ENCODE measurements around the gene GPR107.
A peak's percentile ranks its signal among the peaks of the same experiment; 100 is the strongest.

The GPR107 gene

GRCh38 chr9:130054325-130054786 lies 650 bp downstream of the GPR107 start:
- DNase-seq (ENCODE audit: low read depth) = no peak

DNA sequence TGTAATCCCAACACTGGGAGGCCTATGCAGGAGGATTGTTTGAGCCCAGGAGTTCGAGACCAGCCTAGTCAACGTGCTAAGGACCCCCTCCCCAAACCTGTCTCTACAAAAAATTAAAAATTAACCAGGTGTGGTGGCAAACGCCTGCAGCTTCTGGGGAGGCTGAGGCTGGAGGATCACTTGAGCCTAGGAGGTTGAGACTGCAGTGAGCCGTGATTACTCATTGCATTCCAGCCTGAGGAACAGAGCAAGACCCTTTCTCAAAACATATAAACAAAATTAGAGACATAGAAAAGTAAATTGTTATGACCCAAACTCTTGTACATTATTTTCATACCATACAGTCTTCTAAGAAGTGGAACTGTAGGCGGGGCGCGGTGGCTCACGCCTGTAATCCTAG lies 1.1 kb downstream of the GPR107 start:
- DNase-seq (ENCODE audit: low read depth) = no peak

- no peak for DNase-seq (ENCODE audit: low read depth)
These were observed 4.4 kb downstream of the GPR107 start for GRCh38 chr9:130058154-130058553.

DNA sequence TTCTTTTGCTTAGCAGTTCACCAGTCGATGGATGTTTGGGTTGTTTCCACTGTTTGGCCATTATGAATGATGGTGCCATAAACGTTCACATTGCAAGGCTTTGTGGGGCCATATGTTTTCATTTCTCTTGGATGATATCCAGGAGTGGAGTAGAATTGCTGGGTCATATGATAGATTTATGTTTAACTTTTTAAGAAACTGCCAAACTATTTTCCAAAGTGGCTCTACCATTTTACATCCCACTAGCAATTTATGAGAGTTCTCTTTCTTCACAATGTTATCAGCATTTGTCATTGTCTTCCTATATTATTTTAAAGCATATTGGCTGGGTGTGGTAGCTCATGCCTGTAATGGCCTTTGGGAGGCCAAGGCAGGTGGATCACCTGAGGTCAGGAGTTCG lies 5.2 kb downstream of the GPR107 start:
- DNase-seq (ENCODE audit: low read depth) = no peak

- DNase-seq (ENCODE audit: low read depth) = no peak
These were observed 6.6 kb downstream of the GPR107 start for GRCh38 chr9:130060296-130060695.

DNA sequence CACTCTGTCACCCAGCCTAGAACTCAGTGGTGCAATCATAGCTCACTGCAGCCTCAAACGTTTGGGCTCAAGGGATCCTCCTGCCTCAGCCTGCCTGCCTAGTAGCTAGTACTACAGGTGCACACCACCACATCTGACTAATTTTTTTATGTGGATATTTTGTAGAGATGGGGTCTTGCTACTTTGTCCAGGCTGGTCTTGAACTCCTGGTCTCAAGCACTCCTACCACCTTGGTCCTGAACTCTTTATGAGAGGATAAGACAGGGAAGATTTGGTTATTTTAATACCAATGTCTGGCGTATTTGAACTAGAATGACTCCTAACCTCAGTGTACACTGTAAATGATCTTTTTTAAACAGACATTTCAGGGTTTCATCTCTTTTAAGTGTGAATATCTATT lies 9.0 kb downstream of the GPR107 start:
- no peak for DNase-seq (ENCODE audit: low read depth)

GRCh38 chr9:130064621-130065020 lies 10.9 kb downstream of the GPR107 start:
- DNase-seq (ENCODE audit: low read depth) = no peak

DNA sequence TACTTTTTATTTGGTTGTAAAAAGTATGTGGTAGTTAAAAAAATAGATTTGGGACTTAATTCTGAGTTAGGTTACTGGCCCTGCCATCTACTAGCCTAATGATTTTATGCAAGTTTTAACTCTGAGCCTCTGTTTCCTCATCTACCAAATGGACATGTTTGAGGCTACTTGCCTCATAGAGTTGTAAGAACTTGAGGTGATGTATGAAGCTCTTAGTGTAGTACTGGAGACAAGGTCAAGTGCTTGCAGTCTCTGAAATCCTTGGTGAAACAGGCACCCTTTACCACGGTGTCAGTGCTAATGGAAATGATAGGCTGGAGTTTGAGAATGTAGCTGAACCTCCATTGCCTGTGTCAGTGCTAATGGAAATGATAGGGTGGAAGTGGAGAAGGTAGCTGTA lies 15.3 kb downstream of the GPR107 start:
- no peak for DNase-seq (ENCODE audit: low read depth)

GRCh38 chr9:130072515-130073235 lies 19.0 kb downstream of the GPR107 start:
- no peak for DNase-seq (ENCODE audit: low read depth)

- DNase-seq (ENCODE audit: low read depth) = no peak
These were observed 19.7 kb downstream of the GPR107 start for GRCh38 chr9:130073373-130073772.

DNA sequence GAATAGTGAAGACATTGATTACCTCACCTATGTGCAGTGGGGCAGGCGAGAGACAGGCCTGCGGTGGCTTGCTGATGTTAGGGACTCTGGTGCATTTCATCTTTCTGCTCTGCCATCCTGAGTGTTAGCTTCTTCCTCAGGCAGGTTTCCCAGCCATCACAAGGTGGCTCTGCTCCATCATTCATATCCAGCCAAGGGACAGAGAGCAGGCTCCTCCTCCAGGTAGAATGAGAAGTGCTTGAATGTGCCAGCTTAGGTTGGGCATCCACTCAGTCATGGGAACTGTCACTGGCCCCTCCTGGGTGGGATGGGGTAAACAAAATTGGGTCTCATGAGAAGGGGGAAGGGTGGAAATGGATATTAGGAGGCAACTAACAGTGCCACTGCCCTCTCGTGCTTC lies 24.8 kb downstream of the GPR107 start:
- no peak for DNase-seq (ENCODE audit: low read depth)

DNA sequence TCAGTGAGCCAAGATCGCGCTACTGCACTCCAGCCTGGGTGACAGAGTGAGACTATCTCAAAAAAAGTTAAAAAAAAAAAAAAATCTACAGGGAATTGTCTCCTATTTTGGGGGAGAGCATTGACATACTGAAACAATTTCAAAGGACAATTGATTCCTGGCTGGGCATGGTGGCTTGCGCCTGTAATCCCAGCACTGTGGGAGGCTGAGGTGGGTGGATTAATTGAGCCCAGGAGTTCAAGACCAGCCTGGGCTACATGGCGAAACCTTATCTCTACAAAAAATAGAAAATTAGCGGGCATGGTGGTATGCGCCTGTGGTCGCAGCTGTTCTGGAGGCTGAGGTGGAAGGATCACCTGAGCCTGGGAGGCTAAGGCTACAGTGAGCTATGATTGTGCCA lies 30.6 kb downstream of the GPR107 start:
- no peak for DNase-seq (ENCODE audit: low read depth)

DNA sequence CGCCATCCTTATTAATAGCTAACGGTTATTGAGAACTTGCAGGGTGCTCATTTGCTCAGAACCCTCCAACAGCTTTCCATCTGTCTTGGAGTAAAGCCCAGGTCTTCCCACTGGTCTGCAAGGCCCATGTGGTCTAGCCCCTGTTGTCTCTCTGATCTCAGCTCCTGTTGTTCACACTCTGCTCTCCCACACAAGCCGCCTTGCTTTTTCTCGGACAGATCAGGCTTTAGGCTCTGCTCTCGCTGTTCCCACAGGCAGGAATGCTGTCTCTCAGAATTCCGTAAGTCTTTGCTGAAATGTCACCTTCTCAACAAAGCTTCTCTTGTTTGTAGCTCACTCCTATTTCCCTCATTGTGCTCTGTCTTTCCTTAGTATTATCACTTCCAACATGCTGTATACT lies 34.3 kb downstream of the GPR107 start:
- no peak for DNase-seq (ENCODE audit: low read depth)

GRCh38 chr9:130089141-130089540 lies 35.4 kb downstream of the GPR107 start:
- DNase-seq (ENCODE audit: low read depth) = no peak

DNA sequence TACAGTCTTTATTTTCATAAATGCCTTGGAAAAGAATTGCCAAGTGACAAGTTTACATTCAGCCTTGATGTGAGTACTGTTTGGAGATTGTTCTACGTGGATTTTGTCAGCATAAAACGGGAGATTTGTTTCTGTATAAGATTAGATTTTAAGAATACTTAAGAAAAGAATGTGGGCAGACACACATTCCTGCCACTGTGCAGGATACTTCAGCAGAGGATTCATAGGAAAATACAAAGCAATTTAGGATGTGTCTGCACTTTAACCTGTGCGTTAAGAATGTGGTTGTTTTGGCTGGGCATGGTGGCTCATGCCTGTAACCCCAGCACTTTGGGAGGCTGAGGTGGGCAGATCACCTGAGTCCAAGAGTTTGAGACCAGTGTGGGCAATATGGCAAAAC lies 37.2 kb downstream of the GPR107 start:
- no peak for DNase-seq (ENCODE audit: low read depth)

DNA sequence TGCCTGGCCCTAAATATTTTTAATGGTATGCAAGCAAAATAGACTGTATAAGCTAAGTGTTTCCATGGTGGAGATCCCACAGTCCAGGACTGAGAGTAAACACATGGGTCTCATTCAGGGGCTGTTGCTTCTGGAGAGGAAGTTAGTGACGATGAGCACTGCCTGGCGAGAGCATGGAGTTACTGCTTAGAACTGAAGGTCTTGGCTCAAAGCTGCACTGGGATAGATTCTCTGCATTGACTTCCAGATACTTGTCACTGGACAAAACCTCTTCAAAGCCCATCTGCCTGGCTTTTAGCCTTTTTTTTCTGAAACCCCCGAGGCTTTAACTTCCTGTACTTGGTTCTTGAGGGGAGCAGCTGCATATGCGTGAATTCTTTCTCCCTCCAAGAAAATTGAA lies 39.2 kb downstream of the GPR107 start:
- DNase-seq (ENCODE audit: low read depth) = no peak

GRCh38 chr9:130095872-130096271 lies 42.2 kb downstream of the GPR107 start:
- DNase-seq (ENCODE audit: low read depth) = no peak

DNA sequence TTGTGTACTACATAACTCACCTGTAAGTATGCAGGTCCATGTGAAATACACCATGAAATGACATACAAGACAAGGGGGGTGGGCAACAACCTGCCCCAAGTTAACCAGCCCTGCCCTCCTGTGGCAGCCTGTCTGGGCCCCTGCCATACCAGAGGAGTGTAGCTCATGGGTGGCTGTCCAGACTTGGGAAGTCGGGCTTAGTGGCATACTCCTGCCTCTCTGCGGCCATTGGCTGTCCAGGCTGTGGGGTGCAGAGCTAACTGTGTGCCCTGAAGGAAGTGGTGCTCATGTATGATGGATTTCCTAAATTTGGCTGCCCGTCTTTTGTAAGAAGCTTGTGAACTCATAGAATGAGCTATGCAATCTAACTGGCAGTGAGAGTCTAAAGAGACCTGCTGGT lies 47.0 kb downstream of the GPR107 start:
- no peak for DNase-seq (ENCODE audit: low read depth)

DNA sequence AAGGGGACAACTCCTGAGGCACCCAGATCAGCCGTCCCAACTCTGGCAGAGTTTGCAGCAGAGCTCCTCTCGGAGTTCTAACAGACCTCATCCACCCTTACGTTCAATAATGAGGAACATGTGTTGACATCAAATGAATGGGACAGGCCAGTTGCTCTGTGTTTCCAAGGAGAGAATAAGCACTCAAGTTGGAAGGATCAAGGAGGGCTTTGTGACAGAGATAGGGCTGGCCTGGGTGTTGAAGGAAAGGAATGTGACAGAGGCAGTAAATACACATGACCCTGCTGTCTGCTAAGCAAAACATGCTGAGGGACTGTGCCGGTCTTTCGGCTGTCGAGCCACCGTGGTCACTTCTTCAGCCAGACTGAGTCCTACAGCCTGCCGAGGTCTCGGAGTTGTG lies 48.2 kb downstream of the GPR107 start:
- no peak for DNase-seq (ENCODE audit: low read depth)

- DNase-seq (ENCODE audit: low read depth) = no peak
These were observed 50.9 kb downstream of the GPR107 start for GRCh38 chr9:130104491-130105193.

DNA sequence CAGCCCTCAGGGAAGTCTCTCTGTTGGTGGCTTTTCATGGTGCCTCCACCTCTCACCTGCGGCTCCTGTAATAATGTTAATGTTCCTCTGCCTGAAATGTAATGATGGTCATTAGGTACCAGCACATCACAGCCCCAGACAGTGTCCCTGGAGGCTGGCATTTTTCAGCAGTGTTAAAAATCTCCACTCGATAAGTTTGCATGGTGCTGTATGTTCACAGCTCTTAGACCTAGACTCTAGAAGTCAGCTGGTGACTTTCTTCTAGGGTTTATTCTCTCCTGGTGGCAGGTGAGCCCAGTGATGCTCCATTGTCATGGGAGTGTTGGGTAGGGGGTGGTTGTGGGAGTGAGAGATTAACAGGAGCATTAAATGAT lies 53.1 kb downstream of the GPR107 start:
- no peak for DNase-seq (ENCODE audit: low read depth)

DNA sequence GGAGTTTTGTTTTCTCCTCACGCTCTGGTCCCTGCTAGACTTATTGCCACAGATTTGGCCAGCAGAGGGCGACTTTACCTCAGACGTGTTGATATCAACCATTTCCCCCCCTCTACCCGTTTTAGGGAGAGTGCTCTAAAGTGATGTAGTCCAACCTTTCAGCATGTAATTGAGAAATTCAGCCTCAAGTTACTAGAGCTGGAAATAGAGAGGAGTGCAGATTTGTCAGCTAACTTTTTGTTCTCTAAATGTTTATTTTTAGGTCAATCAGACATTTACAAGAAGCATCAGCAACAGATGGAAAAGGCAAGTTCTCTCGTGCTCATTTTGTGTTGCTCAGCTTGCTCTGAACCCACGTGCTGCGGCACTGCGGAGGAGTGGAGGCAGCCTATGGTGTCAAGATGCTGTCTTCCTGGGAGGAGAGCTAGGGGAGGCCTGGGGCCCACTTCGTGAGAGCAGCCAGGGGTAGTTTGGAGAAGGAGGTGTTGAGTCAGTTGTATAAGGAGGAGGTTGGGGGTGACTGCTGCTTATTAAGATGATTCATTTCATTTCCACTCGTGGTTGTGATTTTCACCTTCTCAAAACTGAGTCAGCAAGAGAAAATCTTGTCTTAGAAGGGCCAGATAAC lies 53.6 kb downstream of the GPR107 start:
- DNase-seq (ENCODE audit: low read depth) = peak; percentile 84

GRCh38 chr9:130107955-130108354 lies 54.2 kb downstream of the GPR107 start:
- no peak for DNase-seq (ENCODE audit: low read depth)

Data from stimulated activated CD8-positive, alpha-beta memory T cell treated with anti-CD3 and anti-CD28 coated beads, Interleukin-15, amount 100 ng/mL, for 1 hour (primary cell).